Inflammatory macrophage treated with lipopolysaccharide for 1 hour (primary cell): ENCODE data around the gene UBE2E1.
A peak's percentile ranks its signal among the peaks of the same experiment; 100 is the strongest.

Experiments
- DNase-seq, 2 donors: peaks; one replicate each; pipeline ENCODE4 v3.0.0-alpha.2; 2020 to 2022

Gene UBE2E1

GRCh38 chr3:23920151-23920655, 114.4 kb downstream of the UBE2E1 start:
- no peak for DNase-seq

GRCh38 chr3:23921052-23921511, 115.3 kb downstream of the UBE2E1 start:
- no peak for DNase-seq

- no peak for DNase-seq
These were observed 118.0 kb downstream of the UBE2E1 start for GRCh38 chr3:23923786-23924185.

DNA sequence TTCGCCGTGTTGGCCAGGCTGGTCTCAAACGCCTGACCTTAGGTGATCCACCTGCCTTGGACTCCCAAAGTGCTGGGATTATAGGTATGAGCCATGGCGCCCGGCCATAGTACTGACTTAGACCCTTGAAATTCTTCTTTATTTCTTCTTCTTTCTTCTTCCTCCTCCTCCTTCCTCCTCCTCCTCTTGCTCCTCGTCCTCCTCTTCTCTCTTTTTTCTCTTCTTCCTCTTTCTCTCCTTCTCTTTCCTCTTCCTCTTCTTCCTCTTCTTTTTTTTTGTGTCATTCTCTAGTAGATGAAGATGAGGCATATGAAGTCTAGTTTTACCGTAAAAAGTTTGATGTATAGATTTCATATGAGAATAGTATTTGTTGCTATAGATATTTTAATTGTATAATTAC, 120.5 kb downstream of the UBE2E1 start:
- DNase-seq, result no peak

DNA sequence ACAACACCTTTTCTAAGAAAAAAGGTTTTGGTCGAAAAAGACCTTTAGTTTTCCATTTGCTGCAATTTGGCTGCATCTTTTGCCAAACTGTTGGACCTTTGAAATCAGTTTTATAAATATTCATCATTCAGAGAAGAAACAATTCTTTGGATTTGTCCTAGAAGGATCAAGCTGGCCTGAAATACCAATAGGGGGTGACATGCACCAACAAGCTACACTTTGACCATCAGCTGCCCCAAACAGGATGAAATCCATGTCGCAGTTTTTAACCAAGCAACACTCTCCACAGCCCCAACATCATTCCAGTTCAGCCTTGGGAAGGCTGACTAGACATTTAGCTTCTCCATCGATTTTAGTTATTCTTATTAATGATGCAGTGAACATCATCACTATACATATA, 121.0 kb downstream of the UBE2E1 start:
- no peak for DNase-seq

GRCh38 chr3:23928524-23928923, 122.8 kb downstream of the UBE2E1 start:
- DNase-seq, result peak; percentile 25 to 28

DNA sequence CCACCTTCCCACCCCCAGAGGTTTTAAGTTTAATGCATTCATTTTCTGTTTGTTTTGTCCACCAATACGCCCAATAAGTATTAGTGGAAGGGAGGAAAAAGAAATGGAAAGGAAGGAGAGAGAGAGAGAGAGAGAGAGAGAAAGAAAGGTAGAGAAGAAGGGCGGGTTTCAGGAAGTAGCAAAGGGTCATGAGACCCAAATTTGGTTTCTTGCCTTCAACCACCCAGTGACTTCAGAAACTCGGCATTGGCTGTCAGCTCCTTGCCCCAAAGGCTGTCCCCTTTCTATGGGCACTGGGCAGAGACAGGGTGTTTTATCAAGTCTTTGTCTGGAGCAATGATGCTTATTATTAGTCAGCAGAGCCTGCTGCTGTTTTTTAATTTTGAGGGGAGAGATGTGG, 125.8 kb downstream of the UBE2E1 start:
- DNase-seq, result no peak

DNA sequence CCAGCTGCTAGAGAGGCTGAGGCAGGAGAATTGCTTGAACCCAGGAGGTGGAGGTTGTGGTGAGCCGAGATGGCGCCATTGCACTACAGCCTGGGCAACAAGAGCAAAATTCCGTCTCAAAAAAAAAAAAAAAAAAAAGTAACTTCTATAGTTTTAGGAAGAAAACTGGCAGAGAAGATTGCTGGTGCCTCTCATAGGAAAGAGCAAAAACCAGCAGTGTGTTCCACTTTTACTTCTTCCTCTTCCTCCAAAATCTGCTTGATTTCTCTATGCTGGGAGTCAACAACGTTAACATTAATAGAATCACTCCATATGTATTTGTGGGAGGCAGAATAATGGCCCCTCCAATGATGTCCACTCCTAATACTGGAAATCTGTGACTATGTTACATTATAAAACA, 126.8 kb downstream of the UBE2E1 start:
- peak; percentile 29 to 35 for DNase-seq

GRCh38 chr3:23934253-23934652, 128.5 kb downstream of the UBE2E1 start:
- DNase-seq, result no peak

GRCh38 chr3:23937296-23937695, 131.5 kb downstream of the UBE2E1 start:
- no peak for DNase-seq

- no peak for DNase-seq
These were observed 132.9 kb downstream of the UBE2E1 start for GRCh38 chr3:23938688-23939087.

GRCh38 chr3:23940775-23941174, 135.0 kb downstream of the UBE2E1 start:
- DNase-seq, result peak in 1 of 2 donors; percentile 11
